ENCODE measurements around the gene SH3RF2.

DNA sequence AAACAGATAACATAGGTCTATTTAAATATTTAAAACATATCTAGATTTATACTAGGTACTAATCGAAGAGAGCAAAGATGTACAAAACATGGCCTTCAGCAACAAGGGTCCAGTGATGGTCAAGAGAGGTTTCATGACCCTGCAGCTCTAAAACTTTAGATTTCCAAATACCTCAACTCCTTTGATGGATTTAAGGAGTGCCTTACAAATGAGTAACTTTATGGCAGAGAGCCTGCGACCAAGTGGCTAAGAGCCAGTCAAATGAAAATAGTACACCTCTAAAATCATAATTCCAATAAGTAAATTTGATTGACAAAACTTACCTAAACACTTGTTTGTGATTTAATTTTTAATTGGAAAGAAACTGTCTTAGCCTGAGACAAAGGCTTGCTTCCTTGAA, 4.7 kb upstream of the SH3RF2 start:
- TF ChIP-seq POLR2A (IDR thresholded peaks at IDR 0.05) = no peak
- TF ChIP-seq POLR2AphosphoS5 (IDR thresholded peaks at IDR 0.05) = no peak
- TF ChIP-seq, protein P1, sequence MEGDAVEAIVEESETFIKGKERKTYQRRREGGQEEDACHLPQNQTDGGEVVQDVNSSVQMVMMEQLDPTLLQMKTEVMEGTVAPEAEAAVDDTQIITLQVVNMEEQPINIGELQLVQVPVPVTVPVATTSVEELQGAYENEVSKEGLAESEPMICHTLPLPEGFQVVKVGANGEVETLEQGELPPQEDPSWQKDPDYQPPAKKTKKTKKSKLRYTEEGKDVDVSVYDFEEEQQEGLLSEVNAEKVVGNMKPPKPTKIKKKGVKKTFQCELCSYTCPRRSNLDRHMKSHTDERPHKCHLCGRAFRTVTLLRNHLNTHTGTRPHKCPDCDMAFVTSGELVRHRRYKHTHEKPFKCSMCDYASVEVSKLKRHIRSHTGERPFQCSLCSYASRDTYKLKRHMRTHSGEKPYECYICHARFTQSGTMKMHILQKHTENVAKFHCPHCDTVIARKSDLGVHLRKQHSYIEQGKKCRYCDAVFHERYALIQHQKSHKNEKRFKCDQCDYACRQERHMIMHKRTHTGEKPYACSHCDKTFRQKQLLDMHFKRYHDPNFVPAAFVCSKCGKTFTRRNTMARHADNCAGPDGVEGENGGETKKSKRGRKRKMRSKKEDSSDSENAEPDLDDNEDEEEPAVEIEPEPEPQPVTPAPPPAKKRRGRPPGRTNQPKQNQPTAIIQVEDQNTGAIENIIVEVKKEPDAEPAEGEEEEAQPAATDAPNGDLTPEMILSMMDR (IDR thresholded peaks at IDR 0.05) = no peak

Measured in suprapubic skin (tissue), 4 donors.